GM12864 (cell line): Measurements from ENCODE around the gene AOC1.
"Not testable (repeated sequence)": the region's sequence is repeated elsewhere in the genome, so short reads cannot be mapped to it uniquely, and the experiment has no call there.

Source experiments
- DNase-seq: peaks from one replicate; pipeline ENCODE4 v3.0.0-alpha.2; 2011; ENCODE audit warnings: low read depth
- H3K4me3 ChIP-seq: 2 replicates; pipeline ENCODE4 v1.5.1; 2011; ENCODE audit warnings: mild to moderate bottlenecking, low read depth, low read length, control low read depth
- CTCF ChIP-seq: IDR thresholded peaks from 2 replicates; pipeline ENCODE4 v1.5.1; 2011; ENCODE audit warnings: low read depth, mild to moderate bottlenecking, moderate library complexity, low read length, control low read depth, inconsistent platforms; ENCODE audit errors: missing control alignments

Gene AOC1, protein sequence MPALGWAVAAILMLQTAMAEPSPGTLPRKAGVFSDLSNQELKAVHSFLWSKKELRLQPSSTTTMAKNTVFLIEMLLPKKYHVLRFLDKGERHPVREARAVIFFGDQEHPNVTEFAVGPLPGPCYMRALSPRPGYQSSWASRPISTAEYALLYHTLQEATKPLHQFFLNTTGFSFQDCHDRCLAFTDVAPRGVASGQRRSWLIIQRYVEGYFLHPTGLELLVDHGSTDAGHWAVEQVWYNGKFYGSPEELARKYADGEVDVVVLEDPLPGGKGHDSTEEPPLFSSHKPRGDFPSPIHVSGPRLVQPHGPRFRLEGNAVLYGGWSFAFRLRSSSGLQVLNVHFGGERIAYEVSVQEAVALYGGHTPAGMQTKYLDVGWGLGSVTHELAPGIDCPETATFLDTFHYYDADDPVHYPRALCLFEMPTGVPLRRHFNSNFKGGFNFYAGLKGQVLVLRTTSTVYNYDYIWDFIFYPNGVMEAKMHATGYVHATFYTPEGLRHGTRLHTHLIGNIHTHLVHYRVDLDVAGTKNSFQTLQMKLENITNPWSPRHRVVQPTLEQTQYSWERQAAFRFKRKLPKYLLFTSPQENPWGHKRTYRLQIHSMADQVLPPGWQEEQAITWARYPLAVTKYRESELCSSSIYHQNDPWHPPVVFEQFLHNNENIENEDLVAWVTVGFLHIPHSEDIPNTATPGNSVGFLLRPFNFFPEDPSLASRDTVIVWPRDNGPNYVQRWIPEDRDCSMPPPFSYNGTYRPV

GRCh38 chr7:150852371-150852905, at the start of gene AOC1:
Gene AOC1 (plus strand): TSS chr7:150852517. CDS start chr7:150856471, 3,954 bp downstream.
- TF ChIP-seq CTCF: no peak
- H3K4me3 ChIP-seq: no peak within 1 kb of the TSS
- no peak for DNase-seq

DNA sequence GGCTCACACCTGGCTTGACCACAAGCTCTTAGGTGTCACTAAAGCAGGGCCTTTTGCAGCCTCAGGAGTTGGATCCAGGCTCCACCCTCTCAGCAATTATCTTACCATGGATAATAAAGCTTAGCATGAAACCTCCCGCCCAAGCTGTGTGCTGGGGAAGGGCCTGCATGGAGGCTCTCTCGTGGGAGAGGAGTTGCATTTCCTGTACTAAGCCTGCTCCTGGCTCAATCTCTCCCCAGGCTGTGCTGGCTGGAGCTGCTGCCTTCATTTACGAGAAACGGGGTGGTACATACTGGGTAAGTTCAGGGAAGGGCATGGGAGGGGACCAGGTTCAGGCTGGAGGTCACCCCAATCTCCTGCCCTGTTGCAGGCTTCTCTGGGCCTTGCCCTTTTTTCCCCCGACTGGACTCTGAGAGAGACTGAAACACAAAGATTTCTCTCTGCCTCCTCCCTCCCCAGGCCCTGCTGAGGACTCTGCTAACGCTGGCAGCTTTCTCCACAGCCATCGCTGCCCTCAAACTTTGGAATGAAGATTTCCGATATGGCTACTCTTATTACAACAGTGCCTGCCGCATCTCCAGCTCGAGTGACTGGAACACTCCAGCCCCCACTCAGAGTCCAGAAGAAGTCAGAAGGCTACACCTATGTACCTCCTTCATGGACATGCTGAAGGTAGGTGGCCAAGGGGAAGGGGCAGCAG, 49.0 kb upstream of the AOC1 start:
- H3K4me3 ChIP-seq: no peak overlapping the region
- TF ChIP-seq CTCF: no peak
- no peak for DNase-seq

DNA sequence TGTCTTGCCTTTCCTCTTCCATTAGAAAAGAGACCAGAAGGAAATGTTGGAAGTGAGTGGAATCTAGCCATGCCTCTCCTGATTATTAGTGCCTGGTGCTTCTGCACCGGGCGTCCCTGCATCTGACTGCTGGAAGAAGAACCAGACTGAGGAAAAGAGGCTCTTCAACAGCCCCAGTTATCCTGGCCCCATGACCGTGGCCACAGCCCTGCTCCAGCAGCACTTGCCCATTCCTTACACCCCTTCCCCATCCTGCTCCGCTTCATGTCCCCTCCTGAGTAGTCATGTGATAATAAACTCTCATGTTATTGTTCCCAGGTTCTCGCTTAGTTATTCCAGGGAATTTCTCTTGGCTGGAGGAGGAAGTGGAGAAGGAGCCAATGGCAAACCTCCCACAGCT, 47.5 kb upstream of the AOC1 start:
- TF ChIP-seq CTCF: no peak
- DNase-seq: no peak
- no peak overlapping the region for H3K4me3 ChIP-seq

- no peak overlapping the region for H3K4me3 ChIP-seq
- DNase-seq: no peak
- TF ChIP-seq CTCF: no peak
Observed at GRCh38 chr7:150805864-150806263, 46.5 kb upstream of the AOC1 start.

- TF ChIP-seq CTCF: no peak
- H3K4me3 ChIP-seq: no peak overlapping the region
- DNase-seq: no peak
Observed at GRCh38 chr7:150806454-150806853, 45.9 kb upstream of the AOC1 start.

DNA sequence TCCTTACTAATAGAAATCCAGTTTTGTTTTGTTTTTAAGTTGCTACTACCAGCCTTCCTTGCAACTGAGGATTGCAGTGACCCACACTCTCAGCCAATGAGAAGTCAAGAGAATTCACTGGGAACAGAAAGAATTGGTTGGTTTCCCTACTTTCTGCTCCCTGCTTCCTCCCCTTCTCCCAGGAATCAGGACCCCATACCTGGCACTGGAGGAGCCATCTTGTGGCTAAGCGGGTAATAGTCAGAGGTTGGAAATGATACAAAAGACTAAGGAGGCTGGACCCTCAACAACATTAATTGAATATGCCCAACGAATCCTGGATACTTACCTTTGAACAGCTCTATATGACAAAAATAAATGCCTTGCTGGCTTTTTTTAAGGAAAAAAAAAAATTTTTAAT, 45.5 kb upstream of the AOC1 start:
- no peak overlapping the region for H3K4me3 ChIP-seq
- DNase-seq: no peak
- no peak for TF ChIP-seq CTCF

- not testable (repeated sequence) for DNase-seq, H3K4me3 ChIP-seq
Observed at GRCh38 chr7:150807616-150808438, 44.5 kb upstream of the AOC1 start.
